Esophagus muscularis mucosa (tissue), 4 donors: ENCODE results near the gene CRLF2. TPM values are rescaled to one million over a fixed set of nuclear protein-coding genes. Genes with fewer than 3 reads are reported as not detected.
A peak's percentile ranks its signal among the peaks of the same experiment; 100 is the strongest.
"Not testable (repeated sequence)": the region's sequence is repeated elsewhere in the genome, so short reads cannot be mapped to it uniquely, and the experiment has no call there.

ENCODE experiments used
- DNase-seq: peaks from one replicate; pipeline ENCODE4 v3.0.0-alpha.2; 2017; ENCODE audit errors: extremely low spot score
- H3K27ac ChIP-seq, 4 donors: fragments of 200-600 bp; sonication (generic); replicated peaks in 1 of 4; 1 replicate in 3 of 4; 2 replicates in 1 of 4; pipeline ENCODE4 v1.5.1; 2016 to 2019; ENCODE audit warnings: mild to moderate bottlenecking in 1 of 4
- H3K27me3 ChIP-seq, 4 donors: fragments of 200-600 bp; sonication (generic); one replicate each; pipeline versions ENCODE4 v1.5.1 to v1.6.0; 2016 to 2019
- H3K36me3 ChIP-seq, 4 donors: fragments of 200-600 bp; sonication (generic); one replicate each; pipeline ENCODE4 v1.5.1; 2016 to 2019
- H3K4me1 ChIP-seq, 4 donors: fragments of 200-600 bp; sonication (generic); one replicate each; pipeline ENCODE4 v1.5.1; 2016 to 2019
- H3K4me3 ChIP-seq, 4 donors: fragments of 200-600 bp; sonication (generic); 1 replicate in 2 of 4; 2 replicates in 2 of 4; pipeline ENCODE4 v1.5.1; 2016 to 2019; ENCODE audit warnings: mild to moderate bottlenecking in 4 of 4, moderate library complexity in 1 of 4
- H3K9me3 ChIP-seq, 4 donors: fragments of 200-600 bp; sonication (generic); 1 replicate in 3 of 4; 2 replicates in 1 of 4; pipeline ENCODE4 v1.5.1; 2016 to 2019
- EP300 ChIP-seq: sonication (generic); formaldehyde crosslinking; IDR thresholded peaks from one replicate; pipeline ENCODE4 v1.6.1; 2017; ENCODE audit warnings: antibody characterized with exemption
- POLR2A ChIP-seq: fragments of 450-650 bp; IDR thresholded peaks from one replicate; pipeline ENCODE4 v1.6.1; 2017; ENCODE audit warnings: antibody characterized with exemption, moderate library complexity, mild to moderate bottlenecking, low read depth
- POLR2AphosphoS5 ChIP-seq, 2 donors: sonication (generic); formaldehyde crosslinking; IDR thresholded peaks; one replicate each; pipeline ENCODE4 v1.6.1; 2017; ENCODE audit warnings: antibody characterized with exemption in 2 of 2
- WGBS: methylation state at CpG from one replicate; pipeline ENCODE4 v1.1.5; 2018; 5-methylcytosine and 5-hydroxymethylcytosine counted together
- intact Hi-C: fragments of 100-400 bp; cut with DNase I; formaldehyde crosslinking; loops from one replicate; pipeline ENCODE4 v1.15.1; 2023
- total RNA-seq, 4 donors: library from RNA; depleted of rRNA; stranded (reverse); fragments of >200 nt; gene quantifications; one replicate each; pipeline versions ENCODE4 v1.1.0 to v1.2.1, GENCODE V29; 2016
- TF ChIP-seq, protein P1 (sequence below), 3 experiments: fragments of 200-600 bp in 2 of 3; fragments of 450-650 bp in 1 of 3; sonication (generic) in 2 of 3; IDR thresholded peaks; one replicate each; pipeline ENCODE4 v1.5.1; 2017 to 2019; ENCODE audit warnings: antibody characterized with exemption in 3 of 3, mild to moderate bottlenecking in 2 of 3, moderate library complexity in 1 of 3

The CRLF2 gene
- total RNA-seq, 4 donors from 2014 or later: 0.63 to 2.1 (median 1.3) TPM; not detected in 1

DNA sequence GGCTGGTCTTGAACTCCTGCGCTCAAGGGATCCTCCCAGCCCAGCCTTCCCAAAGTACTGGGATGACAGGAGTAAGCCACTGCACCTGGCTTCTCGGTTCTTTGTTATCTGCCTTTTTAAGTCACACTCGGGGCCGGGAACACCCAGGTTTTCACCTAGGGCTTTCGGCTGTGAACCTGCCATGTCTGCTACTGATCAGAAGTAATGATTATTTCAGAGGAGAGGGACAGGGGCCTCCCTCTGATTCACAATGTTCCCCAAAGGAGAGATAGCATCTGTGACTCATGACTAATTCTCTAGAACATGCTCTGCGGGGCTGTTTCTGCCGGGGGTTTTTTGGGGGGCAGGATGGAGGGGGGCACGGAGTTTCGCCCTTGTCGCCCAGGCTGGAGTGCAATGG lies 26.9 kb downstream of the CRLF2 start:
- no peak overlapping the region for H3K4me3 ChIP-seq
- no peaks in the 10 kb centered on the region for H3K9me3 ChIP-seq
- no peak overlapping the region for H3K27ac ChIP-seq
- intact Hi-C loops: no loop called here
- WGBS: 77% methylated on average over 10 of the region's 10 CpGs
- H3K36me3 ChIP-seq: no peaks in the 10 kb centered on the region
- H3K4me1 ChIP-seq: no peaks in the 10 kb centered on the region
- peak; percentile 77 for DNase-seq
- peaks cover 0 to 18% (median 0%) of the 10 kb centered on the region in 4 donors for H3K27me3 ChIP-seq
- TF ChIP-seq, protein P1, sequence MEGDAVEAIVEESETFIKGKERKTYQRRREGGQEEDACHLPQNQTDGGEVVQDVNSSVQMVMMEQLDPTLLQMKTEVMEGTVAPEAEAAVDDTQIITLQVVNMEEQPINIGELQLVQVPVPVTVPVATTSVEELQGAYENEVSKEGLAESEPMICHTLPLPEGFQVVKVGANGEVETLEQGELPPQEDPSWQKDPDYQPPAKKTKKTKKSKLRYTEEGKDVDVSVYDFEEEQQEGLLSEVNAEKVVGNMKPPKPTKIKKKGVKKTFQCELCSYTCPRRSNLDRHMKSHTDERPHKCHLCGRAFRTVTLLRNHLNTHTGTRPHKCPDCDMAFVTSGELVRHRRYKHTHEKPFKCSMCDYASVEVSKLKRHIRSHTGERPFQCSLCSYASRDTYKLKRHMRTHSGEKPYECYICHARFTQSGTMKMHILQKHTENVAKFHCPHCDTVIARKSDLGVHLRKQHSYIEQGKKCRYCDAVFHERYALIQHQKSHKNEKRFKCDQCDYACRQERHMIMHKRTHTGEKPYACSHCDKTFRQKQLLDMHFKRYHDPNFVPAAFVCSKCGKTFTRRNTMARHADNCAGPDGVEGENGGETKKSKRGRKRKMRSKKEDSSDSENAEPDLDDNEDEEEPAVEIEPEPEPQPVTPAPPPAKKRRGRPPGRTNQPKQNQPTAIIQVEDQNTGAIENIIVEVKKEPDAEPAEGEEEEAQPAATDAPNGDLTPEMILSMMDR (IDR thresholded peaks at IDR 0.05): no peak
- TF ChIP-seq POLR2A (no peak), EP300 (no peak), POLR2AphosphoS5 (IDR thresholded peaks at IDR 0.05) (no peak)

DNA sequence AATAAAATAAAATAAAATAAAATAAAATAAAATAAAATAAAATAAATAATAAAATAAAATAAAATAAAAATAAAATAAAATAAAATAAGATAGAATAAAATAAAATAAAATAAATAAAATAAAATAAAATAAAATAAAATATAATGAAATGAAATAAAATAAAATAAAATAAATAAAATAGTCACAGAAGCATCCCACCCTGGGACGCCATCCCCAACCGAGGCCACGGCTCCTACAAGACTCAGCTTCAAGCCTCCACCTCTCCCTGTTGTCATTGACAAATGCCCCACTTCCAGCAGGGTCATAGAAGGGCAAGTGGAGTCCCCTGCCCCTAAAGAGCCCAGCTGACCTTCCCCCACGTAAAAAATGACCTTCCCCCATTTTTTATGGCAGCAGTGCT lies 30.2 kb downstream of the CRLF2 start:
- Histone ChIP-seq H3K27ac (no peak overlapping the region), H3K27me3 (peaks cover 0 to 18% (median 4%) of the 10 kb centered on the region in 4 donors), H3K4me1 (peaks cover 0 to 5% (median 2%) of the 10 kb centered on the region in 4 donors), H3K36me3 (no peaks in the 10 kb centered on the region), H3K9me3 (no peaks in the 10 kb centered on the region), H3K4me3 (no peak overlapping the region)
- DNase-seq: no peak
- intact Hi-C loops: no loop called here
- WGBS: 60% methylated on average over 4 of the region's 4 CpGs
- TF ChIP-seq EP300 (no peak), POLR2AphosphoS5 (IDR thresholded peaks at IDR 0.05) (no peak), POLR2A (no peak)
- TF ChIP-seq, protein P1 (IDR thresholded peaks at IDR 0.05): no peak

DNA sequence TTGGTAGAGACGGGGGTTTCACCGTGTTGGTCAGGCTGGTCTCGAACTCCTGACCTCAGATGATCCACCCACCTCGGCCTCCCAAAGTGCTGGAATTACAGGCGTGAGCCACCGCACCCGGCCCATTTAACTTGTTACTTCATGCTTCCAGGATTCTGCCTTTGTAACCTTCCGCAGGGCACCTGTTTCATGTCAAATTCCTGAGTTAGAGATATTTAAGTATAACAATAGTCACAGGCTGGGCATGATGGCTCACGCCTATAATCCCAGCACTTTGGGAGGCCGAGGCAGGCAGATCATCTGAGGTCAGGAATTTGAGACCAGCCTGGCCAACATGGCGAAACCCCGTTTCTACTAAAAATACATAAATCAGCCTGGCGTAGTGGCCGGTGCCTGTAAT lies 30.8 kb downstream of the CRLF2 start:
- H3K9me3 ChIP-seq, H3K36me3 ChIP-seq, H3K4me3 ChIP-seq, intact Hi-C loops, H3K4me1 ChIP-seq, H3K27ac ChIP-seq: not testable (repeated sequence)
- peak; percentile 80 for DNase-seq
- WGBS: 66% methylated on average over 14 of the region's 14 CpGs
- peaks cover 0 to 22% (median 4%) of the 10 kb centered on the region in 4 donors for H3K27me3 ChIP-seq

DNA sequence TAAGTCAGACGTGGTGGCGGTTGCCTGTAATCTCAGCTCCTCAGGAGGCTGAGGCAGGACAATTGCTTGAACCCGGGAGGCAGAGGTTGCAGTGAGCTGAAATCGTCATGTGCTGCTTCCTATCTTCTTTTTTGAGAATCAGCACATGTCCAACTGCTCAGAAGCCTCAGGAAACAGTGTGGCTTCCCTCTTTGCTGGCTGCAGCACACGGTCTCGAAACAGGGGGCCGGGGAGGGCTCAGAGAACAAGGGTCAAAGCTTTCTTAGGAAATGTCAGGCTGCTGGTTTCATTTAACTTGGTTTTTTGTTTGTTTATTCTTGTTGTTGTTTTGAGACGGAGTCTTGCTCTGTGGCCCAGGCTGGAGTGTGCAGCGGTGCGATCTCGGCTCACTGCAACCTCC lies 31.3 kb downstream of the CRLF2 start:
- intact Hi-C loops: no loop called here
- Histone ChIP-seq H3K9me3 (no peaks in the 10 kb centered on the region), H3K27me3 (peaks cover 0 to 22% (median 4%) of the 10 kb centered on the region in 4 donors), H3K4me1 (peaks cover 0 to 5% (median 2%) of the 10 kb centered on the region in 4 donors), H3K36me3 (no peaks in the 10 kb centered on the region), H3K4me3 (no peak overlapping the region), H3K27ac (no peak overlapping the region)
- no peak for TF ChIP-seq POLR2A
- peak; percentile 47 for DNase-seq
- WGBS: 68% methylated on average over 11 of the region's 11 CpGs

DNA sequence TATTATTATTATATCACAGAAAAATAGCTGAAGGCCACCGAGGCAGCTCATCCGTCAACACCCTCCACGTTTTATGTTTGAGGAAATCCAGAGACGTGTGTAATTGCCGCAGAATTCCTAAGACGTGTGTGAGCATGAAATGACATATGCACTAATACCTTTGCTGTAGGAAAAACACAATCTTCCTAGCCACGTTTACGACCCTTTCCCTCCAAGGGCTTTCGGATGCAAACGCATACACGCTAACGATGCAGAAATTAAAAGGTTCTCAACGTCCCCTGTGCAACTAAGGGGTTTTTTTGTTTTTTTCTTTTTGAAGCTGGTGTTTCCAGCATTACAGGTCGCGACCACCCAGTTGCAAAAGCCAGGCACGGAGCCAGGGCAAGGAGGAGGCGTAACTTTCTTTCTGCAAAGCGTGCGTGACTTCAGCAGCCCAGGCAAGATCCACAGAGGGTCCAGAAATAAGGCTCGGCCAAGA lies 33.8 kb downstream of the CRLF2 start:
- TF ChIP-seq EP300: no peak
- TF ChIP-seq POLR2AphosphoS5 (IDR thresholded peaks at IDR 0.05): no peak
- TF ChIP-seq POLR2A: no peak
- TF ChIP-seq, protein P1 (IDR thresholded peaks at IDR 0.05): no peak
- WGBS: 32% methylated on average over 20 of the region's 20 CpGs
- DNase-seq: peak; percentile 29

DNA sequence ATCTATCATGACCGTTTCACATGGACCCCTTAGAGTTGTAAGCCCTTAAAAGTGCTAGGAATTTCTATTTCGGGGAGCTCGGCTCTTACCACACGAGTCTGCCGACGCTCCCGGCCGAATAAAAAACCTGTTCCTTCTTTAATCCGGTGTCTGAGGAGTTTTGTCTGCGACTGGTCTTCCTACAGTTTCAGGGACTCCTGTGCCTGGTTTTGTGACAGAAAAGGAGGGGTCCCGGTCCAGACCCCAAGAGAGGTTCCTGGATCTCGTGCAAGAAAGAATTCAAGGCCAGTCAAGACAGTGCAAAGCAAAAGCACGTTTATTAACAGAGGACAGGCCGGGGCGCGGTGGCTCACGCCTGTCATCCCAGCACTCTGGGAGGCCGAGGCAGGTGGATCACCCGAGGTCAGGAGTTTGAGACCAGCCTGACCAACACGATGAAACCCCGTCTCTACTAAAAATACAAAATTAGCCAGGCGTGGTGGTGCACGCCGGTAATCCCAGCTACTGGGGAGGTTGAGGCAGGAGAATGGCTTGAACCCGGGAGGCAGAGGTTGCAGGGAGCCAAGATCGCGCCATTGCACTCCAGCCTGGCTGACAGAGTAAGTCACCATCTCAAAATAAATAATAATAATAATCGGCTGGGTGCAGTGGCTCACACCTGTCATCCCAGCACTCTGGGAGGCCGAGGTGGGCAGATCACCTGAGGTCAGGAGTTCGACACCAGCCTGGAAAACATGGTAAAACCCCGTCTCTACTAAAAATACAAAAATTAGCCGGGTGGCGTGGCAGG lies 35.7 kb downstream of the CRLF2 start:
- peak; percentile 60 for DNase-seq
- WGBS: 88% methylated on average over 33 of the region's 33 CpGs
- intact Hi-C loops: not testable (repeated sequence)

More for the DNA sequence above, 33.8 kb downstream of the CRLF2 start:
- intact Hi-C loops: no loop called here
- H3K27me3 ChIP-seq: peaks cover 0 to 23% (median 4%) of the 10 kb centered on the region in 4 donors
- H3K4me3 ChIP-seq: no peak overlapping the region
- H3K27ac ChIP-seq: no peak overlapping the region
- no peaks in the 10 kb centered on the region for H3K36me3 ChIP-seq
- no peaks in the 10 kb centered on the region for H3K9me3 ChIP-seq
- peaks cover 0 to 5% (median 2%) of the 10 kb centered on the region in 4 donors for H3K4me1 ChIP-seq

DNA sequence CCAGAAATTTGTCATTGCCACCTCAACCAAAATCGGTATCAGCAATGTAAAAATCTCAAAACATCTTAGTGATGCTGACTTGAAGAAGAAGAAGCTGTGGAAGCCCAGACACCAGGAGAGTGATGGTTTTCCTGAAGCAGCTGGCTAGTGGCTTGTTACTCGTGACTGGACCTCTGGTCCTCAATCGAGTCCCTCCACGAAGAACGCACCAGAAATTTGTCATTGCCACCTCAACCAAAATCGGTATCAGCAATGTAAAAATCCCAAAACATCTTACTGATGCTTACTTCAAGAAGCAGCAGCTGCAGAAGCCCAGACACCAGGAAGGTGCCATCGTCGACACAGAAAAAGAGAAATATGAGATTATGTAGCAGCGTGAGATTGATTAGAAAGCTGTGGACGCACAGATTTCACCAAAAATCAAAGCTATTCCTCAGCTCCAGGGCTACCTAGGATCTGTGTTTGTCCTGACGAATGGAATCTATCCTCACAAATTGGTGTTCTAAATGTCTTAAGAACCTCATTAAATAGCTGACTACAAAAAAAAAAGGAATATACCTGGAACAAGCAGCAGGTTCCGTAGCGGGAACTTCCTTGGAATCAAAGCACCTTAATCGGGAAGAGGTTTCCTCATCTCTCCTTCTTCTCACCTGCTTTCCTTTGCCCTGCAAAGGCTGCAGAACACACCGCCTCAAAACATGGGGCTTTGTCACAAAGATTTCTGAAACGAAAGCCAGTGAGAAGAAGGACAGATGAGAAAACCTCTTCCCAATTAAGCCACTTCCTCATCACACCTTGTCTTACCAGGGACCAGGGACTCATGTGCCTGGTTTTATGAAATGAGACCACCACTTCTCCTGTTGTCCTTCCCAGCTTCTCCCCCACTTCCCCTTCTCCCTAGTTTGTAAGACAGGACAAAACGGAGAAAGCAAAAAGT lies 37.6 kb downstream of the CRLF2 start:
- H3K27ac ChIP-seq, H3K4me3 ChIP-seq, H3K4me1 ChIP-seq, H3K36me3 ChIP-seq, intact Hi-C loops, H3K9me3 ChIP-seq: not testable (repeated sequence)
- H3K27me3 ChIP-seq: peaks cover 0 to 19% (median 4%) of the 10 kb centered on the region in 4 donors
- 91% methylated on average over 15 of the region's 17 CpGs for WGBS
- DNase-seq: peak; percentile 42

More for the DNA sequence above, 35.7 kb downstream of the CRLF2 start:
- peaks cover 0 to 19% (median 4%) of the 10 kb centered on the region in 4 donors for H3K27me3 ChIP-seq
- H3K27ac ChIP-seq, H3K4me3 ChIP-seq, H3K36me3 ChIP-seq, H3K4me1 ChIP-seq, H3K9me3 ChIP-seq: not testable (repeated sequence)

DNA sequence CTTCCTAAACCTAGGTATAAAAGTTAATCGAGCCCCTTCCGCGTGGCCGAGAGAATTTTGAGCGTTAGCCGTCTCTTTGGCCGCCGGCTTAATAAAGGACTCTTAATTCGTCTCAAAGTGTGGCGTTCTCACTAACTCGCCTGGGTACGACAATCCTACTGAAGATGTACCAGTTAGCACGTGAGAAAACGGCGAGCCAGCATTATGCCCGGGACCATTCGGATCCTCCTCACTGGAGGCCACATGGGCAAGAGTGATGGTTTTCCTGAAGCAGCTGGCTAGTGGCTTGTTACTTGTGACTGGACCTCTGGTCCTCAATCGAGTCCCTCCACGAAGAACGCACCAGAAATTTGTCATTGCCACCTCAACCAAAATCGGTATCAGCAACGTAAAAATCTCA lies 39.0 kb downstream of the CRLF2 start:
- H3K27me3 ChIP-seq: peaks cover 0 to 12% (median under 1%) of the 10 kb centered on the region in 4 donors
- intact Hi-C loops, H3K27ac ChIP-seq, H3K4me3 ChIP-seq, H3K9me3 ChIP-seq, H3K4me1 ChIP-seq, H3K36me3 ChIP-seq: not testable (repeated sequence)
- WGBS: 68% methylated on average over 19 of the region's 22 CpGs
- peak; percentile 12 for DNase-seq
